Stimulated activated naive B cell treated with anti-CD40 and anti-IgM and Interleukin-4, amounts not matched to agents 10 μg/mL and 1 μg/mL and 100 μg/mL, for 72 hours (primary cell): ENCODE measurements around the gene EML3.
"Not testable (repeated sequence)": the region's sequence is repeated elsewhere in the genome, so short reads cannot be mapped to it uniquely, and the experiment has no call there.

Source experiments
- ATAC-seq, 2 donors: fragments of 150-1000 bp; cut with Tn5 transposase; replicated peaks; 2 replicates each; pipeline ENCODE4 v1.10.0; 2021; ENCODE audit warnings: moderate library complexity in 1 of 2
- DNase-seq: peaks from one replicate; pipeline ENCODE4 v3.0.0; 2021
- H3K27ac Mint-ChIP-seq: one replicate; pipeline ENCODE4 v1.8.0; 2022; ENCODE audit warnings: mild to moderate bottlenecking, mixed read lengths
- H3K27me3 Mint-ChIP-seq, 2 donors: one replicate each; pipeline ENCODE4 v1.8.0; 2022; ENCODE audit warnings: mixed read lengths in 2 of 2
- H3K36me3 Mint-ChIP-seq, 2 donors: one replicate each; pipeline ENCODE4 v1.8.0; 2022; ENCODE audit warnings: mixed read lengths in 2 of 2, mild to moderate bottlenecking in 1 of 2
- H3K4me1 Mint-ChIP-seq, 2 donors: one replicate each; pipeline ENCODE4 v1.8.0; 2022; ENCODE audit warnings: mixed read lengths in 2 of 2, mild to moderate bottlenecking in 1 of 2
- H3K4me3 Mint-ChIP-seq, 2 donors: one replicate each; pipeline ENCODE4 v1.8.0; 2022; ENCODE audit warnings: mild to moderate bottlenecking in 2 of 2, mixed read lengths in 2 of 2, moderate library complexity in 1 of 2
- H3K9me3 Mint-ChIP-seq, 2 donors: one replicate each; pipeline ENCODE4 v1.8.0; 2022; ENCODE audit warnings: mixed read lengths in 2 of 2, mild to moderate bottlenecking in 1 of 2

Gene EML3

GRCh38 chr11:62644220-62644619 lies 31.6 kb upstream of the EML3 start:
- Mint-ChIP-seq H3K27ac (peak overlapping the region; percentile 42), H3K4me1 (peaks cover 20 to 52% of the 10 kb centered on the region in 2 donors), H3K27me3 (no peaks in the 10 kb centered on the region), H3K36me3 (peaks cover 22 to 28% of the 10 kb centered on the region in 2 donors), H3K9me3 (no peaks in the 10 kb centered on the region), H3K4me3 (peak overlapping the region in 1 of 2 donors; percentile 25)
- ATAC-seq, result no peak
- DNase-seq, result no peak

GRCh38 chr11:62632492-62632891 lies 19.9 kb upstream of the EML3 start:
- Mint-ChIP-seq H3K4me1 (peaks cover 4 to 6% of the 10 kb centered on the region in 2 donors), H3K27me3 (no peaks in the 10 kb centered on the region), H3K4me3 (no peak overlapping the region), H3K9me3 (no peaks in the 10 kb centered on the region), H3K36me3 (peaks cover 61 to 69% of the 10 kb centered on the region in 2 donors), H3K27ac (no peak overlapping the region)
- ATAC-seq, result no peak
- no peak for DNase-seq

- DNase-seq (no peak), ATAC-seq (no peak)
- Mint-ChIP-seq H3K36me3 (peaks cover 46 to 68% of the 10 kb centered on the region in 2 donors), H3K4me1 (peaks cover 0 to 7% of the 10 kb centered on the region in 2 donors), H3K27me3 (no peaks in the 10 kb centered on the region), H3K4me3 (no peak overlapping the region), H3K27ac (peak overlapping the region; percentile 2), H3K9me3 (no peaks in the 10 kb centered on the region)
These were observed 15.1 kb upstream of the EML3 start for GRCh38 chr11:62627713-62628112.

GRCh38 chr11:62622476-62623089 lies 10.0 kb upstream of the EML3 start:
- Mint-ChIP-seq H3K9me3 (no peaks in the 10 kb centered on the region), H3K4me1 (peaks cover 6 to 32% of the 10 kb centered on the region in 2 donors), H3K27me3 (no peaks in the 10 kb centered on the region), H3K27ac (peak overlapping the region; percentile 98), H3K4me3 (peak overlapping the region; percentile 93 to 96), H3K36me3 (peaks cover 16 to 41% of the 10 kb centered on the region in 2 donors)
- no peak for ATAC-seq
- no peak for DNase-seq

GRCh38 chr11:62621567-62622470 lies 9.2 kb upstream of the EML3 start, which contains the start of gene B3GAT3:
B3GAT3 (minus strand) TSS chr11:62621986; CDS start chr11:62621947, 39 bp downstream.
- peaks cover 6 to 32% of the 10 kb centered on the region in 2 donors for H3K4me1 Mint-ChIP-seq
- H3K36me3 Mint-ChIP-seq, result peaks cover 20 to 37% of the 10 kb centered on the region in 2 donors

GRCh38 chr11:62621027-62621566 lies 8.5 kb upstream of the EML3 start:
- Mint-ChIP-seq H3K4me1 (peaks cover 10 to 32% of the 10 kb centered on the region in 2 donors), H3K27ac (peak overlapping the region; percentile 94), H3K36me3 (peaks cover 18 to 35% of the 10 kb centered on the region in 2 donors), H3K27me3 (no peaks in the 10 kb centered on the region), H3K9me3 (no peaks in the 10 kb centered on the region), H3K4me3 (peak overlapping the region; percentile 93 to 96)
- DNase-seq (no peak), ATAC-seq (no peak)

More at GRCh38 chr11:62621567-62622470, 9.2 kb upstream of the EML3 start, which contains the start of gene B3GAT3:
- Mint-ChIP-seq H3K4me3 (peak within 1 kb of the TSS; percentile 93 to 96), H3K27ac (peak within 1 kb of the TSS; percentile 98), H3K9me3 (no peaks in the 10 kb centered on the region), H3K27me3 (no peaks in the 10 kb centered on the region)
- DNase-seq, result peak; percentile 99
- ATAC-seq, result peak; percentile 96 to 97

- H3K9me3 Mint-ChIP-seq, H3K4me3 Mint-ChIP-seq, ATAC-seq, H3K27ac Mint-ChIP-seq, H3K27me3 Mint-ChIP-seq, DNase-seq: not testable (repeated sequence)
- Mint-ChIP-seq H3K4me1 (peaks cover 12 to 36% of the 10 kb centered on the region in 2 donors), H3K36me3 (peaks cover 15 to 31% of the 10 kb centered on the region in 2 donors)
These were observed 4.4 kb upstream of the EML3 start for GRCh38 chr11:62616957-62617356.

GRCh38 chr11:62615521-62615920 lies 2.9 kb upstream of the EML3 start:
- no peak for DNase-seq
- Mint-ChIP-seq H3K4me1 (peaks cover 18 to 42% of the 10 kb centered on the region in 2 donors), H3K4me3 (no peak overlapping the region), H3K9me3 (no peaks in the 10 kb centered on the region), H3K27ac (no peak overlapping the region), H3K27me3 (no peaks in the 10 kb centered on the region), H3K36me3 (peaks cover 18 to 30% of the 10 kb centered on the region in 2 donors)
- ATAC-seq, result no peak

GRCh38 chr11:62614275-62614674 lies 1.7 kb upstream of the EML3 start:
- no peaks in the 10 kb centered on the region for H3K9me3 Mint-ChIP-seq
- DNase-seq (no peak), ATAC-seq (no peak)
- peaks cover 23 to 40% of the 10 kb centered on the region in 2 donors for H3K36me3 Mint-ChIP-seq
- H3K4me3 Mint-ChIP-seq, result no peak overlapping the region
- H3K4me1 Mint-ChIP-seq, result peaks cover 24 to 44% of the 10 kb centered on the region in 2 donors
- H3K27me3 Mint-ChIP-seq, result no peaks in the 10 kb centered on the region
- H3K27ac Mint-ChIP-seq, result peak overlapping the region; percentile 78

- no peaks in the 10 kb centered on the region for H3K27me3 Mint-ChIP-seq
- peaks cover 30 to 47% of the 10 kb centered on the region in 2 donors for H3K4me1 Mint-ChIP-seq
- no peak overlapping the region for H3K27ac Mint-ChIP-seq
- H3K9me3 Mint-ChIP-seq, result no peaks in the 10 kb centered on the region
- peaks cover 25 to 42% of the 10 kb centered on the region in 2 donors for H3K36me3 Mint-ChIP-seq
- DNase-seq (no peak), ATAC-seq (no peak)
- peak overlapping the region; percentile 32 to 75 for H3K4me3 Mint-ChIP-seq
These were observed 760 bp upstream of the EML3 start for GRCh38 chr11:62613291-62613778.

GRCh38 chr11:62611705-62612365 lies 740 bp downstream of the EML3 start:
- H3K27ac Mint-ChIP-seq, result peak overlapping the region; percentile 97
- H3K4me1 Mint-ChIP-seq, result peaks cover 36 to 57% of the 10 kb centered on the region in 2 donors
- H3K36me3 Mint-ChIP-seq, result peaks cover 32 to 54% of the 10 kb centered on the region in 2 donors
- no peaks in the 10 kb centered on the region for H3K27me3 Mint-ChIP-seq
- no peaks in the 10 kb centered on the region for H3K9me3 Mint-ChIP-seq
- DNase-seq (peak; percentile 50), ATAC-seq (peak; percentile 55)
- H3K4me3 Mint-ChIP-seq, result peak overlapping the region; percentile 93 to 96

GRCh38 chr11:62610814-62611704 lies 1.5 kb downstream of the EML3 start:
- H3K27ac Mint-ChIP-seq, result peak overlapping the region; percentile 97
- peak overlapping the region; percentile 93 to 96 for H3K4me3 Mint-ChIP-seq
- ATAC-seq (no peak), DNase-seq (no peak)
- H3K36me3 Mint-ChIP-seq, result peaks cover 37 to 55% of the 10 kb centered on the region in 2 donors
- H3K4me1 Mint-ChIP-seq, result peaks cover 32 to 57% of the 10 kb centered on the region in 2 donors
- H3K9me3 Mint-ChIP-seq, result no peaks in the 10 kb centered on the region
- H3K27me3 Mint-ChIP-seq, result no peaks in the 10 kb centered on the region

GRCh38 chr11:62610403-62610802 lies 2.2 kb downstream of the EML3 start:
- no peaks in the 10 kb centered on the region for H3K27me3 Mint-ChIP-seq
- H3K9me3 Mint-ChIP-seq, result no peaks in the 10 kb centered on the region
- peak overlapping the region; percentile 93 to 96 for H3K4me3 Mint-ChIP-seq
- peaks cover 32 to 57% of the 10 kb centered on the region in 2 donors for H3K4me1 Mint-ChIP-seq
- ATAC-seq (no peak), DNase-seq (no peak)
- peak overlapping the region; percentile 51 for H3K27ac Mint-ChIP-seq
- H3K36me3 Mint-ChIP-seq, result peaks cover 40 to 60% of the 10 kb centered on the region in 2 donors
